Measurements from ENCODE around the gene NPTN.

DNA sequence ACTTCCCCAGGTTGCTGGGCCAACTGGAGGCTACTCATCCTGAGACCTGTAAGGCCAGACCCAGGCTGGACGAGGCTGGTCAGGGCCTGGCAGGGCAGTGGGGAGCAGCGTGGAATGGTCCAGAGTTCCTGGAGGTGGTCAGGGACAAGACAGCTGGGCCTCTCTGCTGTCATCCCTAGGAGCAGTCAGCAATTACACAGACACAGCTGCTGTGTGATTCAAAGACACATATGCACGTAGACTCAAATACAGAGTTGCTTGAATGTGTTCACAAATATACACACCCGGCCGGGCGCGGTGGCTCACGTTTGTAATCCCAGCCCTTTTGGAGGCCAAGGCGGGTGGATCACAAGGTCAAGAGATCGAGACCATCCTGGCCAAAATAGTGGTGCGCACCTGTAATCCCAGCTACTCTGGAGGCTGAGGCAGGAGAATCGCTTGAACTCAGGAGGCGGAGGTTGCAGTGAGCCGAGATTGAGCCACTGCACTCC is 49.5 kb upstream of the NPTN start:
- TF ChIP-seq TAF1 (IDR thresholded peaks at IDR 0.05; ENCODE audit: borderline replicate concordance, low read depth, low read length) (no peak), POLR2A (IDR thresholded peaks at IDR 0.05; ENCODE audit: low read depth, low read length) (no peak)
